HepG2 (cell line): ENCODE results near the gene SGF29. TPM values are rescaled to one million over a fixed set of nuclear protein-coding genes. Genes with fewer than 3 reads are reported as not detected.

ENCODE experiments used
- ATF4 ChIP-seq, 2 experiments: fragments of 450-650 bp in 1 of 2; sonication (generic) in 1 of 2; formaldehyde crosslinking; IDR thresholded peaks; 2 replicates each; pipeline versions ENCODE4 v1.5.0 to v1.8.0; 2020 to 2022; ENCODE audit warnings: mild to moderate bottlenecking in 1 of 2, missing genetic modification reagents in 1 of 2
- ATF7 ChIP-seq, 2 experiments: fragments of 450-650 bp in 1 of 2; sonication (generic) in 1 of 2; formaldehyde crosslinking in 1 of 2; IDR thresholded peaks; 2 replicates each; pipeline versions ENCODE4 v1.4.0 to v1.6.1; 2016 to 2020; ENCODE audit warnings: antibody characterized with exemption in 1 of 2, mild to moderate bottlenecking in 1 of 2, missing genetic modification reagents in 1 of 2
- BCL6 ChIP-seq: IDR thresholded peaks from 2 replicates; pipeline ENCODE4 v1.6.1; 2016; ENCODE audit warnings: missing genetic modification reagents, missing compliant biosample characterization
- BRCA1 ChIP-seq: sonication (generic); formaldehyde crosslinking; IDR thresholded peaks from 2 replicates; pipeline ENCODE4 v1.4.0; 2020; ENCODE audit warnings: missing genetic modification reagents
- CREM ChIP-seq, 2 experiments: sonication (generic) in 1 of 2; formaldehyde crosslinking in 1 of 2; IDR thresholded peaks; 2 replicates each; pipeline versions ENCODE4 v1.4.0 to v1.6.1; 2016 to 2020; ENCODE audit warnings: antibody characterized with exemption in 1 of 2, mild to moderate bottlenecking in 1 of 2, missing genetic modification reagents in 1 of 2
- EHMT2 ChIP-seq: fragments of 200-600 bp; sonication (generic); IDR thresholded peaks from 2 replicates; pipeline ENCODE4 v1.7.0; 2017; ENCODE audit warnings: antibody characterized with exemption, low read depth, low read length, borderline replicate concordance
- ELF1 ChIP-seq: sonication (generic); formaldehyde crosslinking; IDR thresholded peaks from 2 replicates; pipeline ENCODE4 v1.4.0; 2020; ENCODE audit warnings: missing genetic modification reagents
- EP300 ChIP-seq, 3 experiments: sonication (generic) in 1 of 3; formaldehyde crosslinking in 1 of 3; IDR thresholded peaks; 2 replicates each; pipeline versions ENCODE4 v1.5.1 to v1.6.1; 2011 to 2020; ENCODE audit warnings: low read depth in 2 of 3, low read length in 2 of 3, borderline replicate concordance in 1 of 3, improper control_type of control experiment in 1 of 3, mild to moderate bottlenecking in 1 of 3, missing genetic modification reagents in 1 of 3, moderate library complexity in 1 of 3
- ESRRA ChIP-seq: sonication (generic); formaldehyde crosslinking; IDR thresholded peaks from 2 replicates; pipeline ENCODE4 v1.5.1; 2020; ENCODE audit warnings: mild to moderate bottlenecking, low read depth, missing genetic modification reagents
- FOXP1 ChIP-seq, 2 experiments: fragments of 450-650 bp in 1 of 2; IDR thresholded peaks; 2 replicates each; pipeline ENCODE4 v1.6.1; 2017 to 2018; ENCODE audit warnings: antibody characterized with exemption in 1 of 2
- GFI1 ChIP-seq: sonication (generic); formaldehyde crosslinking; IDR thresholded peaks from 2 replicates; pipeline ENCODE4 v1.5.0; 2020; ENCODE audit warnings: missing genetic modification reagents, mild to moderate bottlenecking, borderline replicate concordance
- HDAC1 ChIP-seq: sonication (generic); formaldehyde crosslinking; IDR thresholded peaks from 2 replicates; pipeline ENCODE4 v1.5.1; 2020; ENCODE audit warnings: mild to moderate bottlenecking, missing genetic modification reagents
- KDM1A ChIP-seq: IDR thresholded peaks from 2 replicates; pipeline ENCODE4 v1.6.1; 2016; ENCODE audit warnings: missing compliant biosample characterization
- MIER3 ChIP-seq: IDR thresholded peaks from 2 replicates; pipeline ENCODE4 v1.6.1; 2016; ENCODE audit warnings: missing compliant biosample characterization, borderline replicate concordance
- MTA3 ChIP-seq: sonication (generic); formaldehyde crosslinking; IDR thresholded peaks from 2 replicates; pipeline ENCODE4 v1.4.0; 2020; ENCODE audit warnings: missing genetic modification reagents
- NR2C2 ChIP-seq: sonication (generic); formaldehyde crosslinking; IDR thresholded peaks from 2 replicates; pipeline ENCODE4 v1.4.0; 2020; ENCODE audit warnings: missing genetic modification reagents, mild to moderate bottlenecking, moderate library complexity, borderline replicate concordance
- PPARG ChIP-seq: conservative IDR thresholded peaks from 2 replicates; pipeline ENCODE4 v1.6.1; 2016; ENCODE audit warnings: missing biosample characterization, missing genetic modification reagents
- SOX5 ChIP-seq: IDR thresholded peaks from 2 replicates; pipeline ENCODE4 v1.6.1; 2016; ENCODE audit warnings: borderline replicate concordance
- TCF12 ChIP-seq, 2 experiments: fragments of 450-650 bp in 1 of 2; sonication (generic) in 1 of 2; formaldehyde crosslinking in 1 of 2; IDR thresholded peaks; 2 replicates each; pipeline versions ENCODE4 v1.6.1 to v1.8.0; 2017 to 2022; ENCODE audit warnings: antibody characterized with exemption in 1 of 2, mild to moderate bottlenecking in 1 of 2, missing genetic modification reagents in 1 of 2, moderate library complexity in 1 of 2
- TEF ChIP-seq: sonication (generic); formaldehyde crosslinking; IDR thresholded peaks from 2 replicates; pipeline ENCODE4 v1.5.0; 2020; ENCODE audit warnings: missing genetic modification reagents
- ZFP36L2 ChIP-seq: sonication (generic); formaldehyde crosslinking; IDR thresholded peaks from 2 replicates; pipeline ENCODE4 v1.4.0; 2020; ENCODE audit warnings: missing genetic modification reagents
- ZGPAT ChIP-seq: IDR thresholded peaks from 2 replicates; pipeline ENCODE4 v1.6.1; 2016; ENCODE audit warnings: mild to moderate bottlenecking
- ZMYM2 ChIP-seq: sonication (generic); formaldehyde crosslinking; IDR thresholded peaks from 2 replicates; pipeline ENCODE4 v1.8.0; 2022; ENCODE audit warnings: mild to moderate bottlenecking, missing genetic modification reagents
- ZNF512 ChIP-seq: sonication (generic); formaldehyde crosslinking; IDR thresholded peaks from 2 replicates; pipeline ENCODE4 v1.4.0; 2020; ENCODE audit warnings: mild to moderate bottlenecking, missing genetic modification reagents
- ZNF616 ChIP-seq: sonication (generic); formaldehyde crosslinking; IDR thresholded peaks from 2 replicates; pipeline ENCODE4 v1.5.0; 2020; ENCODE audit warnings: low read depth, mild to moderate bottlenecking, missing genetic modification reagents
- ZNF674 ChIP-seq: sonication (generic); formaldehyde crosslinking; IDR thresholded peaks from 2 replicates; pipeline ENCODE4 v1.5.0; 2020; ENCODE audit warnings: low read depth, mild to moderate bottlenecking, missing genetic modification reagents
- ZSCAN12 ChIP-seq: sonication (generic); formaldehyde crosslinking; IDR thresholded peaks from 2 replicates; pipeline ENCODE4 v1.9.0; 2021; ENCODE audit warnings: mild to moderate bottlenecking, missing genetic modification reagents
- polyA plus RNA-seq, 8 experiments: library from polyadenylated mRNA; depleted of rRNA in 3 of 8; stranded (reverse) in 7 of 8; unstranded in 1 of 8; fragments of >200 nt; fragmentation: Illumina TruSeq in 4 of 8; extraction: Trizol in 4 of 8; gene quantifications; 2 replicates each; pipeline versions ENCODE4 v1.2.1 to v1.2.3, GENCODE V29; 2011 to 2016; ENCODE audit warnings: low read depth in 4 of 8, missing spikeins in 1 of 8, mixed read lengths in 1 of 8; ENCODE audit not compliant: insufficient read depth in 1 of 8
- total RNA-seq, 5 experiments: library from RNA; depleted of rRNA; stranded (reverse); fragments of >200 nt; fragmentation: Illumina TruSeq; extraction: Trizol; gene quantifications; 2 replicates each; pipeline ENCODE4 v1.2.3, GENCODE V29; 2016; ENCODE audit warnings: low read depth in 1 of 5

Gene SGF29
- total and polyA plus RNA-seq, 2 of the 13 experiments (the other 11 are each of a cell fraction or from before 2014, with no cell fraction given) = 5.0 to 29.4 TPM

GRCh38 chr16:28617874-28618273 is 64.2 kb downstream of the SGF29 start (continued):
- TF ChIP-seq ZNF512 (CRISPR knock-in tag) (no peak), MTA3 (CRISPR knock-in tag) (no peak), ZSCAN12 (CRISPR knock-in tag) (no peak), ZMYM2 (CRISPR knock-in tag) (no peak), PPARG (CRISPR knock-in tag) (no peak), ATF4 (CRISPR knock-in tag; IDR thresholded peaks at IDR 0.05) (0 out of 4 replicates have a peak, but pooled peaks of 1 of the 2 experiments have one; percentile 34), KDM1A (CRISPR knock-in tag) (no peak), SOX5 (CRISPR knock-in tag) (no peak), ELF1 (CRISPR knock-in tag) (peak; percentile 35; the same call in 1 of the 2 replicates), EHMT2 (no peak), ATF7 (IDR thresholded peaks at IDR 0.05) (no peak), ATF7 (CRISPR knock-in tag; IDR thresholded peaks at IDR 0.05) (0 out of 2 replicates have a peak, but pooled peaks have one; percentile 29), ZFP36L2 (no peak), NR2C2 (CRISPR knock-in tag) (peak; percentile 67), ESRRA (CRISPR knock-in tag) (no peak), TEF (CRISPR knock-in tag) (no peak), HDAC1 (CRISPR knock-in tag) (peak; percentile 57), FOXP1 (IDR thresholded peaks at IDR 0.05) (no peak), FOXP1 (CRISPR knock-in tag; IDR thresholded peaks at IDR 0.05) (no peak), BCL6 (CRISPR knock-in tag) (no peak), GFI1 (peak; percentile 89), ZNF616 (CRISPR knock-in tag) (no peak), ZNF674 (CRISPR knock-in tag) (no peak), BRCA1 (no peak), CREM (IDR thresholded peaks at IDR 0.05) (no peak), CREM (CRISPR knock-in tag; IDR thresholded peaks at IDR 0.05) (no peak), MIER3 (CRISPR knock-in tag) (0 out of 2 replicates have a peak, but pooled peaks have one; percentile 10), EP300 (IDR thresholded peaks at IDR 0.05; ENCODE audit: low read depth in 2 of 2, low read length in 2 of 2) (peak in 1 of 2 experiments; percentile 61; a peak in 2 of 4 replicates), EP300 (CRISPR knock-in tag; IDR thresholded peaks at IDR 0.05; ENCODE audit: borderline replicate concordance) (no peak), TCF12 (IDR thresholded peaks at IDR 0.05) (no peak), TCF12 (CRISPR knock-in tag; IDR thresholded peaks at IDR 0.05) (no peak), ZGPAT (CRISPR knock-in tag) (no peak)
